K562 (cell line): Measurements from ENCODE around the gene PAFAH1B2. TPM values are rescaled to one million over a fixed set of nuclear protein-coding genes. Genes with fewer than 3 reads are reported as not detected.

ENCODE experiments used
- ATAC-seq: fragments of 200-7000 bp; cut with Tn5 transposase; 3 replicates; pipeline ENCODE4 v1.9.1; 2020; ENCODE audit warnings: moderate library complexity
- BruUV-seq: library from RNA; stranded (reverse); fragments of 400-500 nt; replicated peaks from 2 replicates; lab custom pipeline; 2021; lab: Mats Ljungman, UMichigan
- CTCF ChIA-PET: fragments of 300-600 bp; formaldehyde crosslinking; extraction: SDS; loops from one replicate; lab custom pipeline; 2021; ENCODE audit warnings: low intra/inter-chr PET ratio; lab: Yijun Ruan, JAX
- POLR2A ChIA-PET: fragments of 300-600, 350-650 bp; sonication (Branson Sonifier 250); formaldehyde crosslinking; extraction: SDS; loops from one replicate; lab custom pipeline; 2021; ENCODE audit warnings: antibody characterized with exemption, inconsistent platforms; lab: Yijun Ruan, JAX
- DNase-seq, 4 experiments: peaks; one replicate each; pipeline versions ENCODE4 v3.0.0 to v3.0.0-alpha.2; 2011 to 2018; ENCODE audit warnings: low spot score in 3 of 4, mixed read lengths in 3 of 4; ENCODE audit errors: extremely low read depth in 1 of 4
- FAIRE-seq: peaks from 2 replicates; lab custom pipeline; 2011; peaks lifted over from hg19 to GRCh38; lab: Jason Lieb, UNC
- H2AFZ ChIP-seq: 2 replicates; pipeline ENCODE4 v1.6.0; 2011; ENCODE audit warnings: low read depth, low read length, control low read depth, inconsistent platforms
- H3K27ac ChIP-seq: fragments of 200-600 bp; 3 replicates; pipeline ENCODE4 v1.8.0; 2011; ENCODE audit warnings: low read depth, mild to moderate bottlenecking, control low read depth, inconsistent platforms, low read length, moderate library complexity, mixed read lengths; ENCODE audit errors: extremely low read depth
- H3K27me3 ChIP-seq, 2 experiments: fragments of 300-600 bp in 1 of 2; 2 replicates in 1 of 2; 3 replicates in 1 of 2; pipeline versions ENCODE4 v1.6.0 to v1.8.0; 2011; ENCODE audit warnings: inconsistent platforms in 2 of 2, low read length in 2 of 2, mild to moderate bottlenecking in 1 of 2, mixed read lengths in 1 of 2, moderate library complexity in 1 of 2; ENCODE audit not compliant: control insufficient read depth in 2 of 2, insufficient read depth in 2 of 2
- H3K36me3 ChIP-seq: fragments of 300-600 bp; 3 replicates; pipeline ENCODE4 v1.8.0; 2011; ENCODE audit warnings: mild to moderate bottlenecking, low read length, inconsistent platforms; ENCODE audit not compliant: control insufficient read depth, insufficient read depth
- H3K4me1 ChIP-seq, 2 experiments: fragments of 200-600 bp in 1 of 2; replicated peaks in 1 of 2; 2 replicates in 1 of 2; 3 replicates in 1 of 2; pipeline versions ENCODE4 v1.5.1 to v1.8.0; 2011; ENCODE audit warnings: inconsistent platforms in 2 of 2, low read length in 2 of 2, mild to moderate bottlenecking in 1 of 2, mixed read lengths in 1 of 2, moderate library complexity in 1 of 2; ENCODE audit not compliant: control insufficient read depth in 2 of 2, insufficient read depth in 2 of 2
- H3K4me2 ChIP-seq: 2 replicates; pipeline ENCODE4 v1.6.1; 2011; ENCODE audit warnings: low read length, control low read depth, inconsistent platforms, mixed read lengths; ENCODE audit not compliant: insufficient read depth
- H3K4me3 ChIP-seq: fragments of 200-600 bp; sonication (generic), shearing (Covaris generic); 2 replicates; pipeline ENCODE4 v1.5.1; 2016; ENCODE audit warnings: control low read depth, inconsistent platforms
- H3K79me2 ChIP-seq: fragments of 200-600 bp; 3 replicates; pipeline ENCODE4 v1.8.0; 2011; ENCODE audit warnings: low read length, inconsistent platforms; ENCODE audit not compliant: control insufficient read depth, insufficient read depth
- H3K9ac ChIP-seq, 2 experiments: 2 replicates each; pipeline versions ENCODE4 v1.6.0 to v1.6.1; 2011; ENCODE audit warnings: low read depth in 2 of 2, low read length in 2 of 2, control low read depth in 1 of 2, inconsistent platforms in 1 of 2, mild to moderate bottlenecking in 1 of 2, mixed read lengths in 1 of 2; ENCODE audit not compliant: insufficient read depth in 1 of 2
- H3K9me1 ChIP-seq: one replicate; pipeline ENCODE4 v1.6.0; 2011; ENCODE audit warnings: inconsistent platforms, mild to moderate bottlenecking, low read length, moderate library complexity; ENCODE audit not compliant: control insufficient read depth, insufficient read depth
- H3K9me3 ChIP-seq: replicated peaks from 2 replicates; pipeline ENCODE4 v1.5.1; 2011; ENCODE audit warnings: low read depth, low read length, inconsistent platforms; ENCODE audit not compliant: control insufficient read depth, insufficient read depth
- H4K20me1 ChIP-seq: replicated peaks from 2 replicates; pipeline ENCODE4 v1.6.1; 2011; ENCODE audit warnings: low read length, inconsistent platforms, mixed read lengths; ENCODE audit not compliant: control insufficient read depth, insufficient read depth
- CEBPB ChIP-seq: fragments of 450-650 bp; IDR thresholded peaks from 2 replicates; pipeline ENCODE4 v1.6.1; 2016; ENCODE audit warnings: missing genetic modification characterization, missing compliant biosample characterization
- NKRF ChIP-seq: fragments of 450-650 bp; IDR thresholded peaks from 2 replicates; pipeline ENCODE4 v1.6.1; 2016; ENCODE audit warnings: borderline replicate concordance
- SMARCB1 ChIP-seq: IDR thresholded peaks from 2 replicates; pipeline ENCODE4 v1.6.1; 2011; ENCODE audit warnings: improper control_type of control experiment, low read depth; ENCODE audit not compliant: insufficient read length
- STAT6 ChIP-seq: sonication (generic); formaldehyde crosslinking; IDR thresholded peaks from 2 replicates; pipeline ENCODE4 v1.8.1; 2023; ENCODE audit warnings: mild to moderate bottlenecking, missing genetic modification reagents
- UBTF ChIP-seq, 2 experiments: IDR thresholded peaks; 2 replicates each; pipeline ENCODE4 v1.6.1; 2012; ENCODE audit warnings: improper control_type of control experiment in 2 of 2, low read depth in 2 of 2, low read length in 2 of 2, borderline replicate concordance in 1 of 2
- ZNF384 ChIP-seq: IDR thresholded peaks from 2 replicates; pipeline ENCODE4 v1.6.1; 2012; ENCODE audit warnings: low read depth, low read length, improper control_type of control experiment
- ZNF79 ChIP-seq: fragments of 250-450 bp; sonication (Bioruptor Pico); IDR thresholded peaks from 2 replicates; pipeline ENCODE4 v1.4.0; 2020; ENCODE audit warnings: low read depth, mild to moderate bottlenecking, moderate library complexity
- WGBS: fragments of 100-300 bp; shearing (Covaris generic); methylation state at CpG from one replicate; pipeline ENCODE4 v1.1.6; 2016; ENCODE audit warnings: low coverage, mixed read lengths; ENCODE audit not compliant: insufficient coverage; ENCODE audit errors: missing lambda C conversion rate; 5-methylcytosine and 5-hydroxymethylcytosine counted together
- in situ Hi-C: fragments of 300-500 bp; cut with MboI; formaldehyde crosslinking; loops from 4 replicates; pipeline ENCODE4 v1.15.0; 2018; ENCODE audit warnings: inconsistent platforms, mixed read lengths
- intact Hi-C: fragments of 100-400 bp; cut with micrococcal nuclease; formaldehyde crosslinking; loops from 2 replicates; pipeline ENCODE4 v1.14.2; 2022
- polyA plus RNA-seq, 8 experiments: library from polyadenylated mRNA; depleted of rRNA in 4 of 8; stranded (reverse) in 5 of 8; unstranded in 3 of 8; fragments of >200 nt; fragmentation: Nextera tagmentation in 2 of 8; fragmentation: Illumina TruSeq in 1 of 8; extraction: Ambion mirVana in 2 of 8; extraction: Trizol in 1 of 8; gene quantifications; 2 replicates each; pipeline versions ENCODE4 v1.2.1 to v1.2.3, GENCODE V29; 2011 to 2014; ENCODE audit warnings: inconsistent platforms in 1 of 8, missing spikeins in 1 of 8
- total RNA-seq, 7 experiments: library from RNA; depleted of rRNA in 6 of 7; stranded (reverse); fragments of >200 nt in 6 of 7; fragmentation: Illumina TruSeq in 2 of 7; extraction: Trizol in 2 of 7; gene quantifications; 2 replicates each; pipeline versions ENCODE4 v1.2.1 to v1.2.3, GENCODE V29; 2011 to 2021; ENCODE audit warnings: low replicate concordance in 1 of 7

The PAFAH1B2 gene
- total and polyA plus RNA-seq, 9 of the 15 experiments (the other 6 are each of a cell fraction or from before 2014, with no cell fraction given), result 27.8 to 94.7 (median 64.9) TPM

- in situ Hi-C loops, result no loop called here
- H4K20me1 ChIP-seq, result no peaks in the 10 kb centered on the region
- H3K27ac ChIP-seq, result no peak overlapping the region
- no peaks in the 10 kb centered on the region for H3K27me3 ChIP-seq
- H3K4me3 ChIP-seq, result no peak overlapping the region
- H3K4me1 ChIP-seq, result peaks cover 30 to 34% of the 10 kb centered on the region in 2 experiments; a peak in 4 of 5 replicates
- TF ChIP-seq SMARCB1, result no peak
- TF ChIP-seq UBTF (IDR thresholded peaks at IDR 0.05; ENCODE audit: borderline replicate concordance in 1 of 2, low read depth in 2 of 2, low read length in 2 of 2), result no peak
- TF ChIP-seq ZNF384, result no peak
- TF ChIP-seq ZNF79, result no peak
- TF ChIP-seq STAT6 (CRISPR knock-in tag), result no peak
- TF ChIP-seq NKRF, result no peak
- TF ChIP-seq CEBPB, result no peak
- no peak overlapping the region for H3K4me2 ChIP-seq
- peak overlapping the region in 1 of 2 experiments; percentile 22; a peak in 1 of 4 replicates for H3K9ac ChIP-seq
- H3K9me1 ChIP-seq, result peaks cover 4% of the 10 kb centered on the region
- no peak for ATAC-seq
- H3K79me2 ChIP-seq, result no peaks in the 10 kb centered on the region
- H3K9me3 ChIP-seq, result no peaks in the 10 kb centered on the region
- 90% methylated on average over 12 of the region's 15 CpGs for WGBS
- intact Hi-C loops, result no loop called here
- ChIA-PET POLR2A (interaction anchor here (0.6 to 1.1 kb wide), 2 partner anchors 13 to 16 kb away, joined by 3 read pairs; no protein-coding TSS in a partner anchor), CTCF (no interaction called here)
- no peak for FAIRE-seq
- H3K36me3 ChIP-seq, result peaks cover 70% of the 10 kb centered on the region
- DNase-seq, result no peak
- BruUV-seq, result no TSS peak
- H2AFZ ChIP-seq, result no peak overlapping the region
These were observed 74.2 kb downstream of the PAFAH1B2 start for GRCh38 chr11:117218133-117218915.
